ENCODE data around the gene GTF3C1. TPM values are rescaled to one million over a fixed set of nuclear protein-coding genes. Genes with fewer than 3 reads are reported as not detected.
A peak's percentile ranks its signal among the peaks of the same experiment; 100 is the strongest.

Gene GTF3C1
- total and polyA plus RNA-seq, 2 of the 13 experiments (the other 11 are each of a cell fraction or from before 2014, with no cell fraction given): 29.2 to 72.7 TPM

DNA sequence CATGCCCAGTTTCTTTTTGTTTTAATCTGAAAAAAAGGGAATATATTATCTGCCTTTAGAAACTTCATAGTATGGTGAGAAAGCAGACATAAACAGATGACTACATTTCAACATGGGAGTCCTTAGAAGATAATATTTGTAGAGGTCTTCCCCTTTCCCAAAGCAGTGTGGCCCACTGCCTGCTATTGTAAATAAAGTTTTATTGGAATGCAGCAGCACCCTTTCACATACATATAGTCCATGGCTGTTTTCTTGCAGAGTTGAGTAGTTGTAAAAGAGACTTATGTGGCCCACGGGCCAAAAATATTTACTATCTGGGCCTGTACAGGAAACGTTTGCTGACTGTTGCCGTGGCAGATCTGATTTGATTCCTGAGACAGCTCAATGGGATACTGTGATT is 8.7 kb upstream of the GTF3C1 start:
- no peak for FAIRE-seq
- Histone ChIP-seq H3K9ac (ENCODE audit: insufficient read depth, low read depth, low read length) (no peak overlapping the region), H2AFZ (ENCODE audit: low read length) (no peak overlapping the region), H3K36me3 (replicated peaks in 1 of 2; ENCODE audit: control insufficient read depth in 1 of 2, insufficient read depth in 2 of 2, low read length in 2 of 2) (no peaks in the 10 kb centered on the region; a peak in 1 of 5 replicates), H3K4me2 (ENCODE audit: low read depth, low read length) (no peak overlapping the region), H3K79me2 (ENCODE audit: insufficient read depth, low read length) (no peaks in the 10 kb centered on the region), H3K4me1 (ENCODE audit: insufficient read depth, low read length) (peaks cover 7% of the 10 kb centered on the region), H3K27me3 (ENCODE audit: control insufficient read depth in 1 of 2, insufficient read depth in 2 of 2, low read length in 2 of 2) (no peaks in the 10 kb centered on the region), H3K9me3 (ENCODE audit: low read length) (no peaks in the 10 kb centered on the region), H4K20me1 (ENCODE audit: insufficient read depth, low read length) (no peaks in the 10 kb centered on the region), H3K4me3 (replicated peaks in 1 of 3; ENCODE audit: insufficient read depth in 1 of 3, low read depth in 2 of 3, low read length in 3 of 3) (no peak overlapping the region), H3K27ac (ENCODE audit: extremely low read length, insufficient read depth, low read length) (no peak overlapping the region)
- TF ChIP-seq ATAD3A (CRISPR knock-in tag; IDR thresholded peaks at IDR 0.05): no peak
- TF ChIP-seq, protein P1, sequence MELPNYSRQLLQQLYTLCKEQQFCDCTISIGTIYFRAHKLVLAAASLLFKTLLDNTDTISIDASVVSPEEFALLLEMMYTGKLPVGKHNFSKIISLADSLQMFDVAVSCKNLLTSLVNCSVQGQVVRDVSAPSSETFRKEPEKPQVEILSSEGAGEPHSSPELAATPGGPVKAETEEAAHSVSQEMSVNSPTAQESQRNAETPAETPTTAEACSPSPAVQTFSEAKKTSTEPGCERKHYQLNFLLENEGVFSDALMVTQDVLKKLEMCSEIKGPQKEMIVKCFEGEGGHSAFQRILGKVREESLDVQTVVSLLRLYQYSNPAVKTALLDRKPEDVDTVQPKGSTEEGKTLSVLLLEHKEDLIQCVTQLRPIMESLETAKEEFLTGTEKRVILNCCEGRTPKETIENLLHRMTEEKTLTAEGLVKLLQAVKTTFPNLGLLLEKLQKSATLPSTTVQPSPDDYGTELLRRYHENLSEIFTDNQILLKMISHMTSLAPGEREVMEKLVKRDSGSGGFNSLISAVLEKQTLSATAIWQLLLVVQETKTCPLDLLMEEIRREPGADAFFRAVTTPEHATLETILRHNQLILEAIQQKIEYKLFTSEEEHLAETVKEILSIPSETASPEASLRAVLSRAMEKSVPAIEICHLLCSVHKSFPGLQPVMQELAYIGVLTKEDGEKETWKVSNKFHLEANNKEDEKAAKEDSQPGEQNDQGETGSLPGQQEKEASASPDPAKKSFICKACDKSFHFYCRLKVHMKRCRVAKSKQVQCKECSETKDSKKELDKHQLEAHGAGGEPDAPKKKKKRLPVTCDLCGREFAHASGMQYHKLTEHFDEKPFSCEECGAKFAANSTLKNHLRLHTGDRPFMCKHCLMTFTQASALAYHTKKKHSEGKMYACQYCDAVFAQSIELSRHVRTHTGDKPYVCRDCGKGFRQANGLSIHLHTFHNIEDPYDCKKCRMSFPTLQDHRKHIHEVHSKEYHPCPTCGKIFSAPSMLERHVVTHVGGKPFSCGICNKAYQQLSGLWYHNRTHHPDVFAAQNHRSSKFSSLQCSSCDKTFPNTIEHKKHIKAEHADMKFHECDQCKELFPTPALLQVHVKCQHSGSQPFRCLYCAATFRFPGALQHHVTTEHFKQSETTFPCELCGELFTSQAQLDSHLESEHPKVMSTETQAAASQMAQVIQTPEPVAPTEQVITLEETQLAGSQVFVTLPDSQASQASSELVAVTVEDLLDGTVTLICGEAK (IDR thresholded peaks at IDR 0.05): no peak
- TF ChIP-seq, protein P1 (CRISPR knock-in tag; IDR thresholded peaks at IDR 0.05): peak; percentile 94
- intact Hi-C loops (cut with micrococcal nuclease; ENCODE audit: unreplicated experiment): no loop called here
- ChIA-PET POLR2A (interaction anchor here (1.2 kb wide), 1 partner anchor 9 kb away, joined by 8 read pairs; the partner anchor contains the start of genes GTF3C1 and KATNIP), CTCF (ENCODE audit: low intra/inter-chr PET ratio, low total read pairs) (no interaction called here)
- WGBS (ENCODE audit: low lambda C conversion rate): 87% methylated on average over 3 of the region's 3 CpGs
- BruUV-seq (replicated peaks): no TSS peak
- no peak for DNase-seq (ENCODE audit: low spot score)
- ATAC-seq: no peak
- in situ Hi-C loops (cut with HindIII; ENCODE audit: extremely low pct_ligation_motif_present, low pct_unique_long_range_greater_than_20kb): no loop called here

Measured in HepG2 (cell line).